SHP77 treated with DMSO at 0.1 percent for 48 hours (cell line): ENCODE measurements around the gene SCARB2.

Experiments used
- DNase-seq: peaks from one replicate; lab custom pipeline; 2025; lab: John Stamatoyannopoulos, UW

SCARB2 gene

DNA sequence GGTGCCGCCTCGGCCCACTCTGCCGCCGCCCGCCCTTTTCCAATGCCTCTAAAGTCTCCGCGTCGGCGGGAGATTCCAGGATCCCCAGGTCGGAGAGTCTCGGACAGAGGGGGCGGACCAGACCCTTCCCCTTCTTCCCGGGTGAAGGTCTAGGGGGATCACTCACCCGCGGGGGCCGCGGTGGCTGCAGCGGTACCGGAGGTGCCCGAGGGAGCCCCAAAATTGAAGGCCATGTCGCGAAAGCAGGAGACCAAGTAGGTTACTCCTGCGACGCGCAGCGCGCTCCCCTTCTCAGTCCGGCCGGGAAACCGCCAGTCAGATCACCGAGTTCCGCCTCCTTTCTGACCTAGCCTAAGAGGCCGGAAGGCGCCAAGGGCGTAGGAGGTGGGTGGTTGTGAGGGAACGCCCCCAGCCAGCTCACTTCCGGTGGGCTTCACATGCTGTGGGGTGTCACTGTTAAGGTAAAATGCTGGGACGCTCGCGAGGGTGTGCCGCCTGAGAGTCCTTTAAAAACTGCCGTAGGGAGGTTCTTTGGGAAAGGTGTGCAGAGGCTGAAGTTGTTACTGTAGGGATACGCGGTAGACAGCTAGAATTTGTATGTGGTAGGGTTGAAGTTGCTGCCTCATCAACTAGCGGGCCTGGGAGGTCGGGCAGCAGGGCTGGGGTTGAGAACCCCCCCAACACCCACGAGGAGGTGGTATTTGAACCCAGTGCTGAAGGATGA lies 65.3 kb downstream of the SCARB2 start, which contains the start of gene NUP54:
NUP54 (minus strand) TSS at position 256 of the 724 bp plus-strand sequence; CDS start at position 233, 23 bp downstream.
- DNase-seq, result peak; percentile 84

DNA sequence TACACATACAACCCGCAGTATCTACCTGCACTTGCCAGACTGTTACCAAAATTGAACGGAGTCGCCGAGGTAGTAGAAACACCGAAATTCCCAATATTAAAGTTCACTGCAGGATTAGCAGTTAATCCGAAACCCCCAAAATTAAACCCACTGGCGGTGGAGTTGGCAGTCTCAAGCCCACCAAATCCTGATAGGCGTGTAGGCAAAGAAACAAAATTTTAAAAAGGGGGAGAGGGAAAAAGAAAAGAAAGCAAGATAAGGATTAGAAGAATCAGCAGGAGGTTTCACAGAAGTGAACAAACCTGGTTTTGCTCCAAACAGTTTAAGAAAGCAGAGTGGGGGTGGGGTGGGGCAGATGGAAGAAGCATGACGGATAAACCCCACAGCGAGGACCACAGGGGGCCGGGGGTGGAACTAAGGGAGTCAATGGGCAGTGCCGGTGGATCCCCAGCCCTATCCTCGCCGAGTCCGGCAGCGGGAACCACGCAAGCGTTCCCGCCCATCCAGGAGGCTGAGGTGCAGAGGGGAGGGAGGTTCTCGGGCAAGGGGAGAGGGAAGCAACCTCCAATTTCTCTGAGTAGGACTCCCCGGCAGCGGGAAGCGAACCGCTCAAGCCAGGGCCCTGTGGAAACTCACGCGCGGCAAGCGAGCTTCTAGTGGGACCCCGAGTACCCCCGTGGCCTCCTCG lies 66.0 kb downstream of the SCARB2 start:
- DNase-seq, result peak; percentile 57

DNA sequence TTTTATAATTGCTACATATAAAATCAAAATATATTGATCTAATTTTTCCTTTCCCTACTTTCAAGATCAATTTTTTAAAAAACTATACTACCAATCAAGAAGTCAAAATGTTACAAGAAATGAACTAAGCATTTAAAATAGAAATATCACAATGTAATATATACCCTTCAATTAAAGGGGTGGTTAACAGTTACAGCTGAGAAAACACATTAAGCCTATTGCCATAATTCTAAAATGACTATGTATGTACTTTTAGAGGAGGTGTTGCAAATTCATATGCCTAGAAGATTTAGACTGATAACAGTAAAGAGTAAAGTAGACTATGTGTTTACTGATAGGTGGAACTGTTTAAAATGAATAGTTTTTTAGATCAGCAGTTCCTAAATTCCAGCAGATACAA lies 69.1 kb downstream of the SCARB2 start:
- DNase-seq, result no peak

DNA sequence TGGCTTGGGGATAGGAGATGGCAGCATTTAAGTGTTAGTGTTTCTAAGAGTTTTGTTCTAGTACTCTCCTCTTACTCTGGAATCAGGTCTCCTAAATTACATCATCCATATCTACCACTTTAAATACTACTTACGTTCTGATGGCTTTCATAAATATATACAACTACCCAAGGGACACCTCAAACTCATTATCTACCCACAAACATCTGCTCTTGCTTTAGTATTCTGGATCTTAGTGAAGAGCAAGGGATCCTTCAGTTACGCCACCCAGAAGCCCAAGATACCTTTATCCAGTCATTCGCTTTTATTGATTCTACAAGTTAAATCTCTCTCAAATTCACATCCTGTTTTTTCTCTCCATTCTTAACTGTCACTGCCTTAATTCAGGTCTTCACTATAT lies 72.4 kb downstream of the SCARB2 start:
- DNase-seq, result no peak

DNA sequence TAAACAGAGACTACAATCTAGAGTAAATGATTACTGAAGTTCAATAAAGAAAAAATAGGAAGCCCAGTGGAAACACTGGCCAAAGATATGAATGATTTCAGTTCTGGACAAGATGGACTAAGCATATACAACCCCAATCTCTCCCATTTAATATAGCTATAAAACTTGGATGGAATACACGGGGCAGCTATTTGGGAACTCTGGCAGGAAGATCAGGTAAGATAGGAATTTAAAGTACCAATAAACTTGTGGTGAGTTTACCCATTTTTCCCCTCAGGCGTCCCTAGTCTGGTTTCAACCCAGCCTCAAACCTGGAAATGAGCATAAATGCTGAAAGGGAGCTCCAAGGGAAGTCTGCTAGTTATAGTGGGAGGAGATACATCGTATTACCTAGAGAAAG lies 85.9 kb downstream of the SCARB2 start:
- no peak for DNase-seq

DNA sequence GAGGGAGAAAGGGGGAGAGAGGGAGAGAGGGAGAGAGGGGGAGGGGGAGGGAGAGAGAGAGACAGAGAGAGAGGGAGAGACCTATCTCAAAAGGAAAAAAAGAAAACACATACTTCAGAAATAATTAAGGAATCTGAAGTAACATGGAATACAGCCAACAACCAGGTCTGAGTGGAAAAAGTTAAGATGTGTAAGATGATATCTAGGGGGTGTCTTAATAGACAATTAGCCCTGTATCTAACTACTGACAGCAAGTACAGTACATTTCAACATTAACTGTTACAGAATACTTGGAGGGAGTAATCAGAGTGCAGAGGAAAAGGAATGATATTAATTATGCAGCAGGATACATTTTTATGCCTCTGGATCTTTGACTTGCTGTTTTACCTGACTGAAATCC lies 87.8 kb downstream of the SCARB2 start:
- DNase-seq, result no peak

DNA sequence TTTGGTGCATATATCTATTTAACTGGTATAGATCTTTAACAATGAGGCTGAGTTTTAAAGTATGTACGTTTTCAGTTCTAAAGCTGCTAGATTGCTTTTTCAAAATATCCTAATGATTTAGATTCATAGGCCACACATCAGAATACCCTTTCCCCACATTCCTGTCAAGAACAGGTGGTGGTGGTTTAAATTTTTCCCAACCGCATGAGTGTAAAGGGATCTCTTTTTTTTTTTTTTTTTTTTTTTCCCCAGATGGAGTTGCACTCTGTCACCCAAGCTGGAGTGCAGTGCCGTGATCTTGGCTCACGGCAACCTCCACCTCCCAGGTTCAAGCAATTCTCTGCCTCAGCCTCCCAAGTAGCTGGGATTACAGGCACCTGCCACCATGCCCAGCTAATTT lies 93.4 kb downstream of the SCARB2 start:
- DNase-seq, result no peak

DNA sequence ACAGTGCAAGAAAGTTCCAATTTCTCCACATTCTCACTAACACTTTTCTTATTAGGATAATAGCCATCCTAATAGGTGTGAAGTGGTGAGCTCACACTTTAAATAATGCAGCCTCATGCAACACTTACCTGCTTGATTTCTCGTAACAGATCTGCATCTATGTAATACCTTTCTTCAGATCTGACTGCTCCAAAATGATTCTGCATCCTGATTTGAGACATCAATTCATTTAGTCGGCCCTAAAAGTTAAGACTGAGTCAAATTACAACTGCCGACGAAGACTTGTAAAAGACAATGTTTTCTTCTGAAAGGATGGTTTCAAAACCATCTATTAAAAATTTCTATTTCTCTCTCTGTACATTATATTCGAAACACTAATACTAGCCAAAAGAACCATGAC lies 96.1 kb downstream of the SCARB2 start:
- no peak for DNase-seq

DNA sequence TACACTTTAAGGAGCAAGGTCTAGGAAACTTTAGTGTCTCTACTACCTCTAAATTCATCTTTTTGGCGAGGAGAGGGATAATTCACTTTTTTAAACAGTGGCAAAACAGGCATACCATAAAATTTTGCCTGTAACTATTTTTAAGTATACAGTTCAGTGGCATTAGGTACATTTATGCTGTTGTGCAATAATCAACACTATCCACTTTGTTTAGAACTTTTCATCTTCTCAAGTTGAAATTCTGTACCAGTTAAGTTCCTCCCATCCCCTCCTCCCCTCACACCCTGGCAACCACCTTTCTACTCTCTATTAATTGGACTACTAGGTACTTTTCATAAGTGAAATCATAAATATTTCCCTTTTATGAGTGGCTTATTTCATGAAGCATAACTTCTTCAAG lies 96.8 kb downstream of the SCARB2 start:
- no peak for DNase-seq
